ENCODE results near the gene TRIM14.
"Not testable (repeated sequence)": the region's sequence is repeated elsewhere in the genome, so short reads cannot be mapped to it uniquely, and the experiment has no call there.

The TRIM14 gene

GRCh38 chr9:98087420-98088354 is 31.3 kb downstream of the TRIM14 start:
- peak; percentile 62 for FAIRE-seq

DNA sequence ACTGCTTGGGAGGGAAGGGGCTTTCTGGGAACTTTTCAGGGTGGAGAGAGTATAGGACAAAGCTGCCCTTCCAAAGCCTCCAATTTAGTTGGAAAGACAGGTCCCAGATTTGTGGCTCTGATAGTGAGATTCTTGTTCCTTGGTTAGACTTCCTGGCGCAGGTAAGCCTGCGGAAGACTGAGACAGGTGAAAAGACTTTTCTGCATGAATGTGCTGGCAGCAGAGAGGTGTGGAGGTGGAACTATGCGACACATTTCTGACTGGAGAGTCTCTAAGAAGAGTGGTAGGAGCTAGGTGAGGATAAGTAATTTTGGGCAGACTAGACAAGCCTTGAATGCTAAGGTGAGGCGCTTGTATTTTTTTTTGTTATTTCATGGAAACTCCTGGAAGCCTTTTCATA is 32.6 kb downstream of the TRIM14 start:
- no peak for DNase-seq (ENCODE audit: extremely low spot score, insufficient read length, low read depth)
- no peak for FAIRE-seq

More at GRCh38 chr9:98087420-98088354, 31.3 kb downstream of the TRIM14 start:
- DNase-seq (ENCODE audit: extremely low spot score, insufficient read length, low read depth): peak; percentile 51

GRCh38 chr9:98085944-98086343 is 33.1 kb downstream of the TRIM14 start:
- FAIRE-seq: no peak
- DNase-seq (ENCODE audit: extremely low spot score, insufficient read length, low read depth): no peak

- FAIRE-seq: no peak
- no peak for DNase-seq (ENCODE audit: extremely low spot score, insufficient read length, low read depth)
These were observed 34.0 kb downstream of the TRIM14 start for GRCh38 chr9:98085058-98085457.

DNA sequence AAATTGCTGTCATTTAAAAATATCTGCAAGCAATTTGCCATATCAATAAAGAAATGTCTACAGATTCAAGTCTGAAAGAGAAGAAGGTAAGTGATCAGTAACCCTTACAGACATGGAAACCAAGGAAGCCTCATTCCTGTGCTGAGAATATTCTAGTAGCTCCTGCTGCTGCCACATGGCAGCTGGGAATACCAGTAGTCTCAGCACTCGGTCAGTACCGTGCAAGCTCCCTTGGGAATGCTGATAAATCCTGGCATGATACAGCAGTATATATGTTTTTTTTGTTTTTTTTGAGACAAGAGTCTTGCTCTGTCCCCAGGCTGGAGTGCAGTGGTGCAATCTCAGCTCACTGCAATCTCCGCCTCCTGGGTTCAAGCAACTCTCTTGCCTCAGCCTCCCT is 34.6 kb downstream of the TRIM14 start:
- FAIRE-seq (no peak), DNase-seq (ENCODE audit: extremely low spot score, insufficient read length, low read depth) (no peak)

- FAIRE-seq (no peak), DNase-seq (ENCODE audit: extremely low spot score, insufficient read length, low read depth) (no peak)
These were observed 35.3 kb downstream of the TRIM14 start for GRCh38 chr9:98083566-98084183.

DNA sequence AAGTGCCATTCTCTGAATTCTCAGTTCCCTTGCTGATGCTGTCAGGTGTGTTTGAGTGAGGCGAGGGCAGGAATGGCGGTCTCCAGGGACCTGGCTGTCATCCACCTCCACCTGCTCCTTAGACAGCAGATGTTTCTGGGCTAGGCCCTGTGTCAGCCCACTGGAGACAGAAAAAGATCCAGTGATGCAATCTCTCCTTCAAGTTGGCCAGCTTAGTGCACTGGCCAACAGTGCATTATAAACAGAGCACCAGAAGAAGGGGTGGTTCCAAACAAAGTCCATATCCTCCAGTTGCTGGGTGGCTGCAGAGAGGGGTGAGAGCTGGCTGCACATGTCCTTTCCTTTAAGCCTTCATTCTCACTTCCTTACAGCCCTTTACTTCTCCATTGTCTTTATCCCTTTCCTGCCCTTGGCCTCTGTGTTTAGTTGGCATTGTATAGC is 35.9 kb downstream of the TRIM14 start:
- DNase-seq (ENCODE audit: extremely low spot score, insufficient read length, low read depth) (no peak), FAIRE-seq (no peak)

- no peak for FAIRE-seq
- no peak for DNase-seq (ENCODE audit: extremely low spot score, insufficient read length, low read depth)
These were observed 37.4 kb downstream of the TRIM14 start for GRCh38 chr9:98081477-98082219.

- FAIRE-seq (no peak), DNase-seq (ENCODE audit: extremely low spot score, insufficient read length, low read depth) (no peak)
These were observed 38.2 kb downstream of the TRIM14 start for GRCh38 chr9:98080780-98081179.

- FAIRE-seq (no peak), DNase-seq (ENCODE audit: extremely low spot score, insufficient read length, low read depth) (no peak)
These were observed 38.7 kb downstream of the TRIM14 start for GRCh38 chr9:98080326-98080725.

GRCh38 chr9:98078895-98079294 is 40.1 kb downstream of the TRIM14 start:
- no peak for FAIRE-seq
- DNase-seq (ENCODE audit: extremely low spot score, insufficient read length, low read depth): no peak

DNA sequence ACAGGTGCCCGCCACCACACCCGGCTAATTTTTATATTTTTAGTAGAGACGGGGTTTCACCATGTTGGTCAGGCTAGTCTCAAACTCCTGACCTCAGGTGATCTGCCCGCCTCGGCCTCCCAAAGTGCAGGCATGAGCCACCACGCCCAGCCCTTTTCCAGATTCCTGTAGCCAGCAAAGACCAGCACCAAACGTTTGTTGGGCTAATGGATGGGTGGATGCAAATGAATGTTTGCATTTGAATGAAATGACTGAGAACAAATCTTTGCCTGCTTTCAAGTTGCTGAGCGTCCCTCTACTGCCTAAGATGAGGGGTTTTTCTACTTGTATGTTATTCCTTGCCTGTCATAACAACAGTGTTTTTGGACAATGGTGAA is 42.5 kb downstream of the TRIM14 start:
- not testable (repeated sequence) for FAIRE-seq; DNase-seq (ENCODE audit: extremely low spot score, insufficient read length, low read depth)

GRCh38 chr9:98075332-98075805 is 43.7 kb downstream of the TRIM14 start:
- FAIRE-seq (no peak), DNase-seq (ENCODE audit: extremely low spot score, insufficient read length, low read depth) (no peak)

- FAIRE-seq (peak; percentile 46), DNase-seq (ENCODE audit: extremely low spot score, insufficient read length, low read depth) (peak; percentile 46)
These were observed 44.7 kb downstream of the TRIM14 start for GRCh38 chr9:98074115-98074990.

- no peak for DNase-seq (ENCODE audit: extremely low spot score, insufficient read length, low read depth)
- FAIRE-seq: no peak
These were observed 47.3 kb downstream of the TRIM14 start for GRCh38 chr9:98071737-98072136.

DNA sequence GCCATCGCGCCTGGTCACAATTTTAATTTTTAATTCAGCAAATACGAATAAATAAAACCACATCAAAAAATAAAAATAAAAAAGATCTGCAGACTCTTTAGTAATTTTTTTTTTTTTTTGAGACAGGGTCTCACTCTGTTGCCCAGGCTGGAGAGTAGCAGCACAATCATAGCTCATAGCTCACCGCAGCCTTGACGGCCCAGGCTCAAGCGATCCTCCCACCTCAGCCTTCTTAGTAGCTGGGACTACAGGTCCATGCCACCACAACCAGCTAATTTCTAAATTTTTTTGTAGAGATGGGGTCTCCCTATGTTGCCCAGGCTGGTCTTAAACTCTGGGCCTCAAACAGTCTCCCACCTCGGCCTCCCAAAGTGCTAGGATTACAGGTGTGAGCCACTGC is 48.3 kb downstream of the TRIM14 start:
- DNase-seq (ENCODE audit: extremely low spot score, insufficient read length, low read depth): no peak
- no peak for FAIRE-seq

- DNase-seq (ENCODE audit: extremely low spot score, insufficient read length, low read depth) (no peak), FAIRE-seq (no peak)
These were observed 49.5 kb downstream of the TRIM14 start for GRCh38 chr9:98069551-98069950.

DNA sequence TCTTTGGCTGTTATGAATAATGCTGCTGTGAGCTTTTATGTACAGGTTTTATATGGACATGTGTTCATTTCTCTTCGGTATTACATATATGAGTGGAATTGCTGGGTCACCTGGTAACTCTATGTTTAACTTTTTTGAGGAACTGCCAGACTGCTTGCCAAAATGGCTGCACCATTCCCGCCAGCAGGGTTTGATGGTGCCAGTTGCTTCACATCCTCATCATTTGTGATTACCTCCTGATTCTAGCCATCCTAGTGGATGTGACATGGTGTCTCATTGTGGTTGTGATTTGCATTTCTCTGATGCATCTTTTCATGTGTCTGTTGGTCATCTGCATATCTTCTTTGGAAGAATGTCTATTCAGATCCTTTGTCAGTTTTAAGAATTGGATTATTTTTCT is 51.8 kb downstream of the TRIM14 start:
- DNase-seq (ENCODE audit: extremely low spot score, insufficient read length, low read depth) (no peak), FAIRE-seq (no peak)

GRCh38 chr9:98066235-98066634 is 52.8 kb downstream of the TRIM14 start:
- no peak for FAIRE-seq
- DNase-seq (ENCODE audit: extremely low spot score, insufficient read length, low read depth): no peak

Measured in GM18507 (cell line).